NCI-H526 treated with DMSO at 0.1 percent for 48 hours (cell line): ENCODE results near the gene PRX.

ENCODE experiments used
- DNase-seq: peaks from one replicate; lab custom pipeline; 2025; lab: John Stamatoyannopoulos, UW

PRX gene

DNA sequence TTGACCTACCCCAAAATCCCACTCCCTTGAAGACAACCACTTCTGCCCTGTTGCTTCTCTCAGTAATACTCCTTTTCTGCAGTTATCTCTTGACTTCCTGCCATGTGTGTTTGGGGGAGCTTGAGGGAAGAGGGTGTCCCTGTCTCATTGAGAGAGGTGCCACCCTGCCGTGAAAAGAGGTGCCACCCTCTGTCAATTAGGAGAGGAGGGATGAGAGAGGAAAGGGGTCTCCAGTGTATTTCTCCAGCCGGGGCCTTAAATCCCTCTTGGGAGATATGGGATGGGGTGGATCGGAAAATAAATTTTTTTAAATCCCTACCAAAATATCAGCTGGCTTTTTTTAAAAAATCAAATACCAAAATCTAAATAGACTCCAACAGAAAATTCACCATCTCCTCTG, 48.2 kb downstream of the PRX start:
- DNase-seq, result no peak

DNA sequence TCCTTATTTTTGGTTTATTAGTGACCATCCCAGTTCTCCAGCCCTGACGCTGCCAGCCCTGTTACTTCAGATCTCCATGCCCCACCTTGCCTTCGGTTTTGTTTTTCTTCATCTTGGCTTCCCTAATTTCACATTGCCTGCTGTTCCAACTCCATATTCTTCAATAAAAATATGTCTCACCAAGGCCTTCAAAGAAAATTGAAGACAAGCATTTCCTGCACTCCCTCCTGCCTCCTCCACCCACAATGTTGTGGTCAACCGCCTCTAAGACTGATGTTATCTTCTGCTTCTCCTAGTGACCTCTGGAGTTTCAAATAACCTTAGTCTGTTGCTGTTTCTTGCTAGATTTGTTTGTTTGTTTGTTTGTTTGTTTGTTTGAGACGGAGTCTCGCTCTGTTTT, 50.1 kb downstream of the PRX start:
- no peak for DNase-seq

DNA sequence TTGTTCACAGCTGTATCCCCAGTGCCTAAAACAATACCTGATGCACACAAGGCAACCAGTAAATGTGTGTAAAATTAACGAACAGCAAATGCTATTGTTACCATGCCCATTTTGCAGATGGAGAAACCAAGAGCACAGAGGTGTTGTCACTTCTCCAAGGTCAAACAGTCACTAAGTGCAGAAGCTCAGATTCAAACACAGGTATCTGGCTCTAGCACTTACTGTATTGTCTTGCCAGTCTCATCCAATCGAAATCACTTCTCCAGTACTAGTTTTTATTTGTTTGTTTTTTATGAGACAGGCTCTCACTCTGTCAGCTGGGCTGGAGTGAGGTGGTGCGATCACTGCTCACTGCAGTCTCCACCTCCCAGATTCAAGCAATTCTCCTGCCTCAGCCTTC, 51.0 kb downstream of the PRX start:
- DNase-seq, result no peak

DNA sequence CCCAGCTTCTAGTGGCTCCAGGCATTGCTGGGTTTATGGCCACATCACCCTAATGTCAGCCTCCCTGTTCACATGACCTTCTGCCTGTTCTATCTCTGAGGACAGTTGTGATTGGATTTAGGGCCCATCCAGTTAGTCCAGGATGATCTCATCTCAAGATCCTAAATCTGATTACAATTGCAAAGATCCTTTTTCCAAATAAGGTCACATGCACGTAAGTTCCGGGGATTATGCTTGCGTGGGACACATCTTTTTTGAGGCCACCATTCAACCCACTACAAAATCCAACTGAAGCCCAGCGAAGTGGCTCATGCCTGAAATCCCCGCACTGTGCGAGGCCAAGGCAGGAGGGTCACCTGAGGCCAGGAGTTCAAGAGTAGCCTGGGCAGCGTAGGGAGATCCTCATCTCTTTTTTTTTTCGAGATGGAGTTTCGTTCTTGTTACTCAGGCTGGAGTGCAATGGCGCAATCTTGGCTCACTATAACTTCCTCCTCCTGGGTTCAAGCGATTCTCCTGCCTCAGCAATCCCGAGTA, 52.4 kb downstream of the PRX start:
- DNase-seq, result no peak

DNA sequence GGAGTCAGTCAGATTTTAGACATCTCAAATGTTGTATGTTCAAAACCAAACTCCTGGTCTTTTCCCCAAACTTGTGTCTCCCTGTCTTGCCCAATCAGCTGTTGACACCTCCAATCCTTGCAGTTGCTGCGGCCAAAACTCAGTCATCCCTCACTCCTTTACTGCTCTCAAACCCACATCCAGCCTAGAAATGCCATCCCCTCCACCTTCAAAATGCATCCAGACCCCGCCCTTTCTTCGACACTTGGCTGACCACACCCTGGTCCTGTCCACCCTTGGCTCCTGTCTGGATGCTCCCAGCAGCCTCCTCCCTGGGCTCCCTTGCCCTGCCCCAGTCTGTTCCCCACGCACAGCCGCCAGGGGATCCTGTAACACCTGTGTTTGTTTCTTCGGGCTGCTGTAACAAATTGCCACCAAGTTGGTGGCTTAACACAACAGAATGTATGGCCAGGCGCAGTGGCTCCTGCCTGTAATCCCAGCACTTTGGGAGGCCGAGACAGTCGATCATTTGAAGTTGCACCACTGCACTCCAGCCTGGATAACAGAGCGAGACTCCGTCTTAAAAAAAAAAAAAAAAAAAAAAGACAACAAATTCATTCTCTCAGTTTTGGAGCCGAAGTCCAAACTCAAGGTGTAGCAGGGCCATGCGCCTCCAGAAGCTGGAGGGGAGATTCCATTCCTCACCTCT, 53.0 kb downstream of the PRX start:
- DNase-seq, result no peak

GRCh38 chr19:40358773-40359172, 54.4 kb downstream of the PRX start:
- DNase-seq, result no peak

DNA sequence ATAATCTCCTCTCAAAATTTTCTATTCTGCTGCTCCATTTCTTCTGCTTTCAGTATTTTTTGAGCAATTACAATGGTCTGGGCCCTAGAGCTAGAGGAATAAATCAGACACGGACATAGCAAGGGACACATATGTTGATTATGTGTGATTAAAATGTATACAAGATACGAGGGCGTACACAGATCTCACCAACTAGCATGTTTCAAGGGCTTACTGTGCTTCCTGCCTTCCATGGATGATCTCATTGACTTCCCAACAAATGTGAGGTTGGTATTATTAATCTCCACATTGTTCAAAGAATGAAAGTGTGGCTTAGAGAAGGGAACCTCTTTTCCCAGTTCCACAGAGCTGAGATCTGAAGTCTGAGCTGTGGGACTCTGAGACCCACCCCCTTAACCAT, 55.5 kb downstream of the PRX start:
- no peak for DNase-seq

DNA sequence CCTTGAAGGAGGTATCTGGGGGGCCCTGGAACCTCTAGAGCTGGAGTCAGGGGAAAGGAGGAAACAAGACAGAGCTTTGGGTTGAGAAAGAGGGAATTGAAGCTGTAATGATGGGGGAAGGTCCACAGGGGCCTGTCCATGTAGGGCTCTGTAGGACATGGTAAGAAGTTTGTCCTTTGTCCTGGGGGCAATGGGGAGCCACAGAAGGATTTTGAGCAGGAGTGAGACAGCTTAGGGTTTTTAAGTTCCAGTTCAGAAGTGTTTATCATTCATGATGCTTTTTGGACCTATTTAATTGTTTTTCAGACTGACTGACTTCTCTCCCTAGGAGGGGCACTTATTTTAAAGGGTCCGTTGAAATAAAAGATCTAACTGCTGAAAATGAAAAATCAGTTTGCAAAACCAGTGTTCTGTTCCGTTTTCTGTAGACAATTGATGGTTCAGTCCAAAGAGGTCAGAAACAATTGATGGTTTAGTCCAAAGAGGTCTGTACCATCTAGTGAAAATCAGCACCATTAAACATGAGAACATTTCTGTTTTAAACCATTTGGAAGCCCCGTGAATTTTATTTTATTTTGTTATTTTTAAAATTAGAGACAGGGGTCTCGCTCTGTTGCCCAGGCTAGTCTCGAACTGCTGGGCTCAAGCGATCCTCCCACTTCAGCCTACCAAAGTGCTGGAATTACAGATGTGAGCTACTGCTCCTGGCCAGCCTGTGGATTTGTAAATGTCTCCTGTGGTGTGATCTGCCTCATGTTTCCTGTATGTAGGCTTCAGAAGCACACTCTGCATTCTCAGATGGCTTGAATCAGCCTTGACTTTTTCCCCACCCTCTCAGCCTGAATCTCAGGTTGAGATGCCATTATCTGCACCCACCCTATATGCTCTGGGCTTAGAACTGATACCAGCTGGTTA, 56.2 kb downstream of the PRX start:
- no peak for DNase-seq

GRCh38 chr19:40355975-40356680, 57.0 kb downstream of the PRX start:
- DNase-seq, result no peak

DNA sequence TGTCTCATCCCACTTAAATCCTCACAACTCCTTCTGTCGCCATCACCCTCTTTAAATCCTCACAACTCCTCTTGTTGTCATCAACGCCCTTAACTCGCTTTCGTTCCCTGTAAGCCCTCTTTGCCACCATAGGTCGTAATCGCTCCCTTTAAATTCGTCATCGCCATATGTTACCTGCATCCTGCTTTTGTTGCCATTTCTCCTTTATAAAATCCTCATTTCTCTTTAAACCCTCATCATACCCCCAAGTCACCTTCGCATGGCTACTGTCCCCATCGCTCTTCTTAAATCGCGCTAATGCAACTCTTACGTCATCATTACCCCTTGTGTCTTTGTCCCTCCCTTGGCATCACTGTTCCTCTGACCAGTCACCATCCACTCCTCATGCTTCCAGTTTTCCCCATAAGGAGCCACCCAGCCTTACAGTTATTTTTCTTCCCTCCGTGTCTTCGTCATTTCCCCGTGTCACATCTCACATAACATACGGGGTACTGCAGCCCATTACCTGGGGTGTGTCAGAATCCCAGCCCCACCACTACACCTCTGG, 64.1 kb downstream of the PRX start:
- no peak for DNase-seq

DNA sequence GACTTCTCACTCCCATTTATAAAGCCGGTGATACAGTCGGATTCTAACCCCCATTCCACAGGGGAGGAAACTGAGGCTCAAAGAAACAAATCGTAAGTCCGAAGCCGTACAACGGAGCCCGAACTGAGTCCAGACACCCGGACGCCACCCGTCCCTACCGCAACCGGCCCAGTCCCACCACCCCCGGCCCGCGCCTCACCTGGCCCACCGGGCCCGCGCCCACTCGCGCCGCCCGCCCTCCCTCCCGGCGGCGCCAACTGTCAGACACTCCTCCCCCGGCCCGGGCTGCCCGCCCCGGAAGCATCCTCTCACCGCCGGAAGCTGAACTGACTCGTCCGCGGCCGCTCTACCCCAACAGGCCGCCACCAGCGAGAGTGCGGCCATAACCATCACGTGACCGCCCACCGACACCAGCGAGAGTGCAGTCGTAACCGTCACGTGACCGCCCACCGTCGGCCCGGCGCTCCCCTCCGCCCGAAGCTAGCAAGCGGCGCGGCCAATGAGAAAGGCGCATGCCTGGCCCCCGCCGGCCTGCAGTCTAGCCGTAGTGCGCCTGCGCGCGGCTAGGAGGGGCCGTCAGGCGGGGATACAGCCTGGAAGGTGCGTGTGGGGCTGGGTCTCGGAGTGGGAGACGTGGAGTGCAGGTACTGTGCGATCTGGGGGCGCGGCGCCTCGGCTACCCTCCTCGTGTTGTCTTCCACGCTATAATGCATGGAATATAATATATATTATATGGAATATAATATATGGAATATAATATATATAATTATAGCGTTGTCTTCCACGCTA, 64.9 kb downstream of the PRX start, which contains the start of the genes C19orf47 and PLD3:
C19orf47 (minus strand) TSS at position 273 of the 789 bp plus-strand sequence. CDS start 6,540 bp downstream, outside the sequence.
PLD3 (plus strand) TSS at position 571 of the 789 bp plus-strand sequence. CDS start 17,789 bp downstream, outside the sequence.
- peak; percentile 98 for DNase-seq

DNA sequence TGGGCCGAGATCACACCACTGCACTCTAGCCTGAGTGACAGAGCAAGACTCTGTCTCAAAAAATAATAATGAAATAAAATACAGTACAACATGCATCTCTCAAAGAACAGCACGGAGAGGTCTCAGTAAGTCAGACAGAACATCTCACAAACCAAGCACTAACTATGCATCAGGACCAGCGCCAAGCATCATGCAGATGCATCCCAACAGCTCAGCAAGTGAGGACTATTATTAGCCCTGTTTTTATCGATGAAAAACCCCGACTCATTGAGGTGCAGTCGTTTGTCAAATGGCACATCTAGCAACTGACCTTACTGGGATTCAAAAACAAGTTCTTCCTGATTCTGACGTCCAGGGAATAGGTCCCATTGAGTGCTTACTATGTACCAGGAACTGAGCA, 68.8 kb downstream of the PRX start:
- no peak for DNase-seq
